ENCODE measurements around the gene RALGAPB. TPM values are rescaled to one million over a fixed set of nuclear protein-coding genes. Genes with fewer than 3 reads are reported as not detected.

RALGAPB gene
- total RNA-seq, 1 donor: 42.7 TPM

- Histone ChIP-seq H3K4me1 (ENCODE audit: insufficient read depth, low read length) (no peaks in the 10 kb centered on the region), H3K79me2 (ENCODE audit: insufficient read depth, low read length) (no peaks in the 10 kb centered on the region), H2AFZ (ENCODE audit: low read length) (no peak overlapping the region), H4K20me1 (ENCODE audit: insufficient read depth, low read length) (no peaks in the 10 kb centered on the region), H3K4me3 (ENCODE audit: insufficient read depth, low read length) (no peak overlapping the region), H3K27me3 (ENCODE audit: insufficient read depth, low read length) (peaks cover 9% of the 10 kb centered on the region), H3K36me3 (ENCODE audit: insufficient read depth, low read length) (no peaks in the 10 kb centered on the region), H3K4me2 (ENCODE audit: insufficient read depth, low read length) (no peak overlapping the region), H3K27ac (ENCODE audit: low read depth, low read length) (no peak overlapping the region), H3K9me3 (ENCODE audit: low read depth, low read length) (no peaks in the 10 kb centered on the region)
- no peak for TF ChIP-seq CTCF (IDR thresholded peaks at IDR 0.05; ENCODE audit: extremely low read depth, low read depth, low read length)
- no peak for DNase-seq (ENCODE audit: insufficient read length, low spot score, missing footprints)
Observed at GRCh38 chr20:38581830-38582358, 109.3 kb downstream of the RALGAPB start.

GRCh38 chr20:38583306-38583705 is 110.7 kb downstream of the RALGAPB start:
- no peak for TF ChIP-seq CTCF (IDR thresholded peaks at IDR 0.05; ENCODE audit: extremely low read depth, low read depth, low read length)
- H3K4me1 ChIP-seq (ENCODE audit: insufficient read depth, low read length): no peaks in the 10 kb centered on the region
- H3K36me3 ChIP-seq (ENCODE audit: insufficient read depth, low read length): no peaks in the 10 kb centered on the region
- H3K4me3 ChIP-seq (ENCODE audit: insufficient read depth, low read length): no peak overlapping the region
- DNase-seq (ENCODE audit: insufficient read length, low spot score, missing footprints): no peak
- H3K27ac ChIP-seq (ENCODE audit: low read depth, low read length): no peak overlapping the region
- H3K79me2 ChIP-seq (ENCODE audit: insufficient read depth, low read length): no peaks in the 10 kb centered on the region
- H4K20me1 ChIP-seq (ENCODE audit: insufficient read depth, low read length): no peaks in the 10 kb centered on the region
- H3K9me3 ChIP-seq (ENCODE audit: low read depth, low read length): no peaks in the 10 kb centered on the region
- H3K27me3 ChIP-seq (ENCODE audit: insufficient read depth, low read length): peaks cover 9% of the 10 kb centered on the region
- no peak overlapping the region for H2AFZ ChIP-seq (ENCODE audit: low read length)
- no peak overlapping the region for H3K4me2 ChIP-seq (ENCODE audit: insufficient read depth, low read length)

GRCh38 chr20:38584099-38584763 is 111.6 kb downstream of the RALGAPB start:
- no peak for DNase-seq (ENCODE audit: insufficient read length, low spot score, missing footprints)
- TF ChIP-seq CTCF (IDR thresholded peaks at IDR 0.05; ENCODE audit: extremely low read depth, low read depth, low read length): no peak

GRCh38 chr20:38585404-38586180 is 112.9 kb downstream of the RALGAPB start:
- peaks cover 9% of the 10 kb centered on the region for H3K27me3 ChIP-seq (ENCODE audit: insufficient read depth, low read length)
- H4K20me1 ChIP-seq (ENCODE audit: insufficient read depth, low read length): no peaks in the 10 kb centered on the region
- H3K9me3 ChIP-seq (ENCODE audit: low read depth, low read length): no peaks in the 10 kb centered on the region
- no peaks in the 10 kb centered on the region for H3K36me3 ChIP-seq (ENCODE audit: insufficient read depth, low read length)
- no peak overlapping the region for H2AFZ ChIP-seq (ENCODE audit: low read length)
- no peak overlapping the region for H3K4me2 ChIP-seq (ENCODE audit: insufficient read depth, low read length)
- H3K4me1 ChIP-seq (ENCODE audit: insufficient read depth, low read length): no peaks in the 10 kb centered on the region
- no peaks in the 10 kb centered on the region for H3K79me2 ChIP-seq (ENCODE audit: insufficient read depth, low read length)
- no peak overlapping the region for H3K27ac ChIP-seq (ENCODE audit: low read depth, low read length)
- H3K4me3 ChIP-seq (ENCODE audit: insufficient read depth, low read length): no peak overlapping the region
- no peak for TF ChIP-seq CTCF (IDR thresholded peaks at IDR 0.05; ENCODE audit: extremely low read depth, low read depth, low read length)
- DNase-seq (ENCODE audit: insufficient read length, low spot score, missing footprints): no peak

More at GRCh38 chr20:38584099-38584763, 111.6 kb downstream of the RALGAPB start:
- Histone ChIP-seq H3K4me2 (ENCODE audit: insufficient read depth, low read length) (no peak overlapping the region), H3K9me3 (ENCODE audit: low read depth, low read length) (no peaks in the 10 kb centered on the region), H2AFZ (ENCODE audit: low read length) (no peak overlapping the region), H3K4me3 (ENCODE audit: insufficient read depth, low read length) (no peak overlapping the region), H3K27me3 (ENCODE audit: insufficient read depth, low read length) (peaks cover 9% of the 10 kb centered on the region), H3K36me3 (ENCODE audit: insufficient read depth, low read length) (no peaks in the 10 kb centered on the region), H4K20me1 (ENCODE audit: insufficient read depth, low read length) (no peaks in the 10 kb centered on the region), H3K79me2 (ENCODE audit: insufficient read depth, low read length) (no peaks in the 10 kb centered on the region), H3K4me1 (ENCODE audit: insufficient read depth, low read length) (no peaks in the 10 kb centered on the region), H3K27ac (ENCODE audit: low read depth, low read length) (no peak overlapping the region)
